Pons (tissue), 1 donor: ENCODE results near the gene ING4.

ENCODE experiments used
- DNase-seq: peaks from one replicate; pipeline ENCODE4 v3.0.0-alpha.2; 2016; ENCODE audit warnings: low spot score

Gene ING4

GRCh38 chr12:6607751-6608591, 54.9 kb downstream of the ING4 start:
- DNase-seq, result peak; percentile 86

GRCh38 chr12:6606331-6607131, 56.4 kb downstream of the ING4 start:
- DNase-seq, result no peak

- DNase-seq, result no peak
These were observed 57.2 kb downstream of the ING4 start for GRCh38 chr12:6605421-6606330.

- DNase-seq, result no peak
These were observed 58.5 kb downstream of the ING4 start for GRCh38 chr12:6604259-6605029.

GRCh38 chr12:6603095-6603567, 59.8 kb downstream of the ING4 start:
- no peak for DNase-seq

GRCh38 chr12:6602526-6602925, 60.4 kb downstream of the ING4 start:
- no peak for DNase-seq
